Stomach (tissue), 9 donors: ENCODE data around the gene PAXIP1. TPM values are rescaled to one million over a fixed set of nuclear protein-coding genes. Genes with fewer than 3 reads are reported as not detected.

ENCODE experiments used
- DNase-seq, 2 donors: peaks; one replicate each; pipeline versions ENCODE4 v3.0.0 to v3.0.0-alpha.2; 2013 to 2019
- H3K27ac ChIP-seq, 5 donors: fragments of 200-600 bp in 4 of 5; sonication (generic) in 4 of 5; one replicate each; pipeline ENCODE4 v1.5.1; 2013 to 2019; ENCODE audit warnings: mild to moderate bottlenecking in 1 of 5, moderate library complexity in 1 of 5
- H3K27me3 ChIP-seq, 3 donors: fragments of 200-600 bp; sonication (generic); one replicate each; pipeline ENCODE4 v1.5.1; 2017 to 2019; ENCODE audit warnings: mixed run types in 1 of 3
- H3K36me3 ChIP-seq, 4 donors: fragments of 200-600 bp; sonication (generic); 1 replicate in 3 of 4; 2 replicates in 1 of 4; pipeline ENCODE4 v1.5.1; 2016 to 2019
- H3K4me1 ChIP-seq, 4 donors: fragments of 200-600 bp; sonication (generic); one replicate each; pipeline ENCODE4 v1.5.1; 2016 to 2019
- H3K4me3 ChIP-seq, 4 donors: fragments of 200-600 bp; sonication (generic) in 3 of 4; one replicate each; pipeline ENCODE4 v1.5.1; 2016 to 2019; ENCODE audit warnings: mild to moderate bottlenecking in 1 of 4
- H3K9me3 ChIP-seq, 4 donors: fragments of 200-600 bp; sonication (generic); one replicate each; pipeline ENCODE4 v1.5.1; 2016 to 2019
- CTCF ChIP-seq, 7 experiments: fragments of 450-650 bp in 4 of 7; fragments of 200-600 bp in 3 of 7; sonication (generic) in 3 of 7; IDR thresholded peaks; one replicate each; pipeline ENCODE4 v1.5.1; 2016 to 2019; ENCODE audit warnings: antibody characterized with exemption in 7 of 7, control low read depth in 2 of 7, mild to moderate bottlenecking in 1 of 7
- EP300 ChIP-seq: sonication (generic); formaldehyde crosslinking; IDR thresholded peaks from one replicate; pipeline ENCODE4 v1.6.1; 2017; ENCODE audit warnings: antibody characterized with exemption
- POLR2A ChIP-seq, 4 donors: fragments of 450-650 bp; IDR thresholded peaks; one replicate each; pipeline ENCODE4 v1.6.1; 2016; ENCODE audit warnings: antibody characterized with exemption in 4 of 4, control low read depth in 2 of 4, mild to moderate bottlenecking in 1 of 4, moderate library complexity in 1 of 4
- POLR2AphosphoS5 ChIP-seq, 3 donors: sonication (generic); formaldehyde crosslinking; IDR thresholded peaks; one replicate each; pipeline ENCODE4 v1.6.1; 2016; ENCODE audit warnings: antibody characterized with exemption in 3 of 3
- WGBS, 5 donors: extraction: QIAGEN DNeasy Blood & Tissue Kit in 3 of 5; methylation state at CpG; one replicate each; pipeline versions ENCODE4 v1.1.5 to v1.1.7; 2013 to 2018; 5-methylcytosine and 5-hydroxymethylcytosine counted together
- intact Hi-C: fragments of 100-400 bp; cut with DNase I; formaldehyde crosslinking; loops from one replicate; pipeline ENCODE4 v1.15.1; 2023; ENCODE audit warnings: low total_unique reads
- polyA plus RNA-seq, 3 donors: library from polyadenylated mRNA; stranded (reverse); fragments of 200-250 nt; gene quantifications; one replicate each; pipeline ENCODE4 v1.2.3, GENCODE V29; 2013
- total RNA-seq, 5 donors: library from RNA; depleted of rRNA; stranded (reverse); fragments of >200 nt; gene quantifications; one replicate each; pipeline versions ENCODE4 v1.1.0 to v1.2.3, GENCODE V29; 2014 to 2016
- donor health status: healthy with polysubstance abuse.
- donor health status: Bipolar disorder and iron deficiency.
- donor health status: healthy.

Gene PAXIP1
- total and polyA plus RNA-seq, 8 donors, result 0.87 to 24.1 (median 4.6) TPM

DNA sequence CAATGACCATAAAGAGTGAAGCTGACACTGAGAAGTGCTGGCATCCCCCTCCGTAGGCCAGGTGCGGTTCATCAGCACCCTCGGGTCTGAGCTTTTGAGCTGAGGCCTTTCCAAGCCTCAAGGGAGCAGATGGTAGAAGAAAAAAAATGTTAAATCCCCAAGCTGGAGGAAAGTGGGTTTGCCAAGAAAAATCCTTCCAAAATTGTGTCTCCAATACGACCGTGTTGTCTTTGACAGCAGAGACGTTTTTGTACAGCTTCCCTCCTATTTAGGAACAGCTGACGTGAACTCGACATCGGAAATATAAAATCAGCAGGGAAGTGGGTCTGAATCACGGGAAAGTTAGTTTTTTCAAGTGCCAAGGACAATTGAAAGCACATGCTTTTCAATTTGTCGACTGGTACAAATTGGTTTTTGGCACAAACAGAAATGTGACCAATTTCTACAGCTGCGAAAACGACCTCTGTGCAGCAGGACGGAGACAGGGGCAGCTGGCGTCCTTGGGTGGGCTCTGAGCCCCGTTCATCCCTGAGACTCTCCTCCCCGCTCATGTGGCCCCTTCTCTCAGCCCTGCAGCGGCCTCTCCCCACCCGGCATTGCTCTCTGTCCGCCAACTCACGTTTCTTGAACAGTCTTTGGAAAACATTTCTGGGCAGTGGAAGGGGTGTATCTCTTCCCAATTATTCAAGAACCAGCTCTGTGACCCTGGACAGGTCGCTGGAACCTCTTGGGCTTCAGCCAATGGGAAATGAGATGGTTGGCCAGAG lies 89.9 kb downstream of the PAXIP1 start:
- intact Hi-C loops, result no loop called here
- H3K27me3 ChIP-seq, result peaks cover 0 to 39% (median 15%) of the 10 kb centered on the region in 3 donors
- no peaks in the 10 kb centered on the region for H3K36me3 ChIP-seq
- peaks cover 5 to 12% (median 10%) of the 10 kb centered on the region in 4 donors for H3K9me3 ChIP-seq
- TF ChIP-seq POLR2A (IDR thresholded peaks at IDR 0.05), result no peak
- 63 to 70% (median 68%) methylated on average over 22 of the region's 22 CpGs for WGBS, 5 donors
- DNase-seq, result no peak
- peaks cover 8 to 13% (median 12%) of the 10 kb centered on the region in 4 donors for H3K4me1 ChIP-seq
- no peak overlapping the region for H3K4me3 ChIP-seq
- no peak overlapping the region for H3K27ac ChIP-seq

- WGBS, 5 donors, result 85 to 92% (median 88%) methylated on average over 6 of the region's 6 CpGs
- H3K9me3 ChIP-seq, result peaks cover 5 to 16% (median 10%) of the 10 kb centered on the region in 4 donors
- DNase-seq, result no peak
- H3K4me3 ChIP-seq, result no peak overlapping the region
- peaks cover 0 to 39% (median 15%) of the 10 kb centered on the region in 3 donors for H3K27me3 ChIP-seq
- H3K27ac ChIP-seq, result no peak overlapping the region
- H3K4me1 ChIP-seq, result peaks cover 8 to 13% (median 12%) of the 10 kb centered on the region in 4 donors
- intact Hi-C loops, result no loop called here
- H3K36me3 ChIP-seq, result no peaks in the 10 kb centered on the region
- TF ChIP-seq POLR2A (IDR thresholded peaks at IDR 0.05) (no peak), EP300 (no peak), CTCF (IDR thresholded peaks at IDR 0.05) (no peak), POLR2AphosphoS5 (IDR thresholded peaks at IDR 0.05) (no peak)
Measured at GRCh38 chr7:154911862-154912455, 91.0 kb downstream of the PAXIP1 start.

GRCh38 chr7:154911411-154911810 lies 91.5 kb downstream of the PAXIP1 start:
- H3K9me3 ChIP-seq, result peaks cover 5 to 17% (median 10%) of the 10 kb centered on the region in 4 donors
- peaks cover 8 to 13% (median 12%) of the 10 kb centered on the region in 4 donors for H3K4me1 ChIP-seq
- no peak overlapping the region for H3K27ac ChIP-seq
- H3K27me3 ChIP-seq, result peaks cover 0 to 41% (median 15%) of the 10 kb centered on the region in 3 donors
- intact Hi-C loops, result no loop called here
- DNase-seq, result no peak
- H3K36me3 ChIP-seq, result no peaks in the 10 kb centered on the region
- H3K4me3 ChIP-seq, result no peak overlapping the region
- 24 to 94% (median 90%) methylated on average over 2 of the region's 2 CpGs for WGBS, 5 donors
- TF ChIP-seq POLR2AphosphoS5 (IDR thresholded peaks at IDR 0.05) (no peak), CTCF (IDR thresholded peaks at IDR 0.05) (no peak), POLR2A (IDR thresholded peaks at IDR 0.05) (no peak), EP300 (no peak)

DNA sequence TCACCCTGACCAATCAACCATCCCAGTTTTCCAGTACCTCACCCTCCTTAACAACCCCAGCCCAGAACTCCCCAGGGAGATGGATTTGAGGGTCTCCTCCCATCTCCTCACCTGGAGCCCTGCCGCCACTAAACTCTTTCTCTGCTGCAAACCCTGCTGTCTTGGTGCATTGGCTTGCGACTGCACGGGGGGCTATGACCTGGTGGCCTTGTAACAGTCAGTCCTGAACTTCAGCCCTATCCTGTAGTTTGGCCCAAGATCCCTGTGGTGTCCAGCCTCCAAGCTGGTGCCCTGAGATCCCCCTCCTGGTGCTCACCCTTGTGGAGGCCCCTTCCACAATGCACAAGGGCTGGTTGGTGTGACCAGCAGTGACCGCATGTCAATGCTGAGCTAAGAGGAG lies 91.9 kb downstream of the PAXIP1 start:
- peaks cover 5 to 17% (median 10%) of the 10 kb centered on the region in 4 donors for H3K9me3 ChIP-seq
- H3K27ac ChIP-seq, result no peak overlapping the region
- peaks cover 8 to 13% (median 12%) of the 10 kb centered on the region in 4 donors for H3K4me1 ChIP-seq
- TF ChIP-seq EP300 (no peak), CTCF (IDR thresholded peaks at IDR 0.05) (no peak), POLR2AphosphoS5 (IDR thresholded peaks at IDR 0.05) (no peak)
- DNase-seq, result no peak
- no peak overlapping the region for H3K4me3 ChIP-seq
- peaks cover 0 to 41% (median 15%) of the 10 kb centered on the region in 3 donors for H3K27me3 ChIP-seq
- no peaks in the 10 kb centered on the region for H3K36me3 ChIP-seq
- intact Hi-C loops, result no loop called here
- WGBS, 5 donors, result 87 to 100% (median 96%) methylated on average over 4 of the region's 4 CpGs
